Measurements from ENCODE around the gene DDIT3.
"Not testable (repeated sequence)": the region's sequence is repeated elsewhere in the genome, so short reads cannot be mapped to it uniquely, and the experiment has no call there.

Gene DDIT3

GRCh38 chr12:57497223-57498131 is 22.8 kb downstream of the DDIT3 start:
- no peaks in the 10 kb centered on the region for H3K9me3 ChIP-seq (ENCODE audit: control insufficient read depth in 1 of 2, low read length in 2 of 2)
- H3K4me3 ChIP-seq (ENCODE audit: low read depth in 1 of 2, low read length in 2 of 2): no peak overlapping the region
- no peaks in the 10 kb centered on the region for H3K4me1 ChIP-seq (ENCODE audit: control insufficient read depth in 1 of 2, insufficient read depth in 2 of 2, low read length in 2 of 2)
- H3K9ac ChIP-seq (ENCODE audit: low read depth in 1 of 2, low read length in 2 of 2): no peak overlapping the region
- no peaks in the 10 kb centered on the region for H3K27me3 ChIP-seq (ENCODE audit: control insufficient read depth in 1 of 2, insufficient read depth in 2 of 2, low read length in 2 of 2)
- no peak overlapping the region for H3K27ac ChIP-seq (ENCODE audit: low read depth, low read length)
- H3K36me3 ChIP-seq (ENCODE audit: control insufficient read depth in 1 of 2, insufficient read depth in 2 of 2, low read length in 2 of 2): peaks cover 33 to 55% of the 10 kb centered on the region in 2 donors

- no peak overlapping the region for H3K9ac ChIP-seq (ENCODE audit: low read depth in 1 of 2, low read length in 2 of 2)
- no peak overlapping the region for H3K27ac ChIP-seq (ENCODE audit: low read depth, low read length)
- H3K36me3 ChIP-seq (ENCODE audit: control insufficient read depth in 1 of 2, insufficient read depth in 2 of 2, low read length in 2 of 2): peaks cover 28 to 51% of the 10 kb centered on the region in 2 donors
Measured at GRCh38 chr12:57496822-57497221, 23.5 kb downstream of the DDIT3 start.

GRCh38 chr12:57495051-57495701 is 25.1 kb downstream of the DDIT3 start:
- peaks cover 25 to 53% of the 10 kb centered on the region in 2 donors for H3K36me3 ChIP-seq (ENCODE audit: control insufficient read depth in 1 of 2, insufficient read depth in 2 of 2, low read length in 2 of 2)
- H3K27ac ChIP-seq (ENCODE audit: low read depth, low read length); H3K4me3 ChIP-seq (ENCODE audit: low read depth in 1 of 2, low read length in 2 of 2); H3K4me1 ChIP-seq (ENCODE audit: control insufficient read depth in 1 of 2, insufficient read depth in 2 of 2, low read length in 2 of 2); H3K9me3 ChIP-seq (ENCODE audit: control insufficient read depth in 1 of 2, low read length in 2 of 2); H3K9ac ChIP-seq (ENCODE audit: low read depth in 1 of 2, low read length in 2 of 2); H3K27me3 ChIP-seq (ENCODE audit: control insufficient read depth in 1 of 2, insufficient read depth in 2 of 2, low read length in 2 of 2): not testable (repeated sequence)

More at GRCh38 chr12:57496822-57497221, 23.5 kb downstream of the DDIT3 start:
- no peaks in the 10 kb centered on the region for H3K9me3 ChIP-seq (ENCODE audit: control insufficient read depth in 1 of 2, low read length in 2 of 2)
- H3K4me1 ChIP-seq (ENCODE audit: control insufficient read depth in 1 of 2, insufficient read depth in 2 of 2, low read length in 2 of 2): no peaks in the 10 kb centered on the region
- no peaks in the 10 kb centered on the region for H3K27me3 ChIP-seq (ENCODE audit: control insufficient read depth in 1 of 2, insufficient read depth in 2 of 2, low read length in 2 of 2)
- H3K4me3 ChIP-seq (ENCODE audit: low read depth in 1 of 2, low read length in 2 of 2): no peak overlapping the region

- Histone ChIP-seq H3K4me1 (ENCODE audit: control insufficient read depth in 1 of 2, insufficient read depth in 2 of 2, low read length in 2 of 2) (peaks cover 10 to 11% of the 10 kb centered on the region in 2 donors), H3K36me3 (ENCODE audit: control insufficient read depth in 1 of 2, insufficient read depth in 2 of 2, low read length in 2 of 2) (peaks cover 19 to 37% of the 10 kb centered on the region in 2 donors), H3K27me3 (ENCODE audit: control insufficient read depth in 1 of 2, insufficient read depth in 2 of 2, low read length in 2 of 2) (no peaks in the 10 kb centered on the region), H3K9ac (ENCODE audit: low read depth in 1 of 2, low read length in 2 of 2) (no peak overlapping the region), H3K27ac (ENCODE audit: low read depth, low read length) (no peak overlapping the region), H3K4me3 (ENCODE audit: low read depth in 1 of 2, low read length in 2 of 2) (no peak overlapping the region), H3K9me3 (ENCODE audit: control insufficient read depth in 1 of 2, low read length in 2 of 2) (no peaks in the 10 kb centered on the region)
Measured at GRCh38 chr12:57491393-57492280, 28.7 kb downstream of the DDIT3 start.

- H3K27me3 ChIP-seq (ENCODE audit: control insufficient read depth in 1 of 2, insufficient read depth in 2 of 2, low read length in 2 of 2): no peaks in the 10 kb centered on the region
- peaks cover 10 to 11% of the 10 kb centered on the region in 2 donors for H3K4me1 ChIP-seq (ENCODE audit: control insufficient read depth in 1 of 2, insufficient read depth in 2 of 2, low read length in 2 of 2)
- H3K27ac ChIP-seq (ENCODE audit: low read depth, low read length): no peak overlapping the region
- H3K9ac ChIP-seq (ENCODE audit: low read depth in 1 of 2, low read length in 2 of 2): no peak overlapping the region
- peaks cover 19 to 35% of the 10 kb centered on the region in 2 donors for H3K36me3 ChIP-seq (ENCODE audit: control insufficient read depth in 1 of 2, insufficient read depth in 2 of 2, low read length in 2 of 2)
- H3K4me3 ChIP-seq (ENCODE audit: low read depth in 1 of 2, low read length in 2 of 2): no peak overlapping the region
- H3K9me3 ChIP-seq (ENCODE audit: control insufficient read depth in 1 of 2, low read length in 2 of 2): no peaks in the 10 kb centered on the region
Measured at GRCh38 chr12:57490126-57490525, 30.2 kb downstream of the DDIT3 start.

DNA sequence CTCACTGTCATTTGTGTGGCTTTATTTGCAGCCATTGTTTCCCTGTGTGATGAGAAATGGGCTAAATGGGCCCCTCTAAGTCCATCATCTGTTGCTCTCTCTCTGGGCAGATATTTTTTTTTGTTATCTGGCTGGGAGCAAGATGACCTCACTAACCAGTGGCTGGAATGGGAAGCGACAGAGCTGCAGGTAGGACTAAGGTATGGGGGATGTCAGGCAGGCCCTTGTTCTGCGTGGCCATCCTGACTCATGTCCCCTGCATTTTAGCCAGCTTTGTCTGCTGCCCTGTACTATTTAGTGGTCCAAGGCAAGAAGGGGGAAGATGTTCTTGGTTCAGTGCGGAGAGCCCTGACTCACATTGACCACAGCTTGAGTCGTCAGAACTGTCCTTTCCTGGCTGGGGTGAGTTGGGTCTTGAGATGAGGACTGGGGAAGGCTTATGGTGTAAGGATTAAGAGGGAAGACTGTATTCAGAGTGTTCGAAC is 31.1 kb downstream of the DDIT3 start:
- Histone ChIP-seq H3K27ac (ENCODE audit: low read depth, low read length) (no peak overlapping the region), H3K9ac (ENCODE audit: low read depth in 1 of 2, low read length in 2 of 2) (peak overlapping the region in 1 of 2 donors; percentile 88), H3K4me3 (ENCODE audit: low read depth in 1 of 2, low read length in 2 of 2) (peak overlapping the region; percentile 91 to 97)

DNA sequence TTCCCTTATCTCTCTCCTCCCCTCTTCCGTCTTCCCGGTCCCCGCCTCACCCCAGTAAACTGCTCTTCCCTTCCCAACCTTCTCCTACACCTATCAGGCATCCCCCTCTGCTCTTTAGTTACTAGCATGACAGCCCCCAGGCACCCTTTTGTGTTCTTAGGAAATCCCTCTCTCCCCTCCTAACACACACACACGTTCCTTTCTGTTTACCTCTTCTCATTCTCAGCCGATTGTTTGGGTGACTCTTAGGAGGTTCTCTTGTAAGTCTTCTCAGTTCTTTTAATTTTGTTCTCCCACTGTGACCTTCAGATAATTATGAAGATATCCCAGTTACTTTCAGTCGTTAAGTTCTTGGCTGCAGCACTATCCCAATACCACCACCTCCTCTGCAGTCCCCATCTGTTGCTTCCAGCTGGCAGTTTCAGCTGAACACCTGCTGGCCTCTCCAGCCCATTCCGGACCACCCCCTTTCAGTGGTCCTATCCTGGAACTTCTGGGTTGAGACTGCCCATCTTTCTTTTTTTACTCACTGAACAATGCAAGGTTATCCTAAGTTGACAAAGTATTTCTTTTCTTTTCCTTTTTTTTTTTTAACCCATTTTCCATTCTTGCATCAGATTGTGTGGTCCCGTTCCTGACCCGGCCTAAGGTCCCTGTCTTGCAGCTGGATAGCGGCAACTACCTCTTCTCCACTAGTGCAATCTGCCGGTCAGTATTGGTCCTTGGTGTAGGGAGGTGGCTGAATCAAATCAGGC is 31.7 kb downstream of the DDIT3 start:
- peaks cover 10 to 11% of the 10 kb centered on the region in 2 donors for H3K4me1 ChIP-seq (ENCODE audit: control insufficient read depth in 1 of 2, insufficient read depth in 2 of 2, low read length in 2 of 2)
- peak overlapping the region; percentile 84 to 88 for H3K9ac ChIP-seq (ENCODE audit: low read depth in 1 of 2, low read length in 2 of 2)
- H3K27me3 ChIP-seq (ENCODE audit: control insufficient read depth in 1 of 2, insufficient read depth in 2 of 2, low read length in 2 of 2): no peaks in the 10 kb centered on the region
- peaks cover 19 to 35% of the 10 kb centered on the region in 2 donors for H3K36me3 ChIP-seq (ENCODE audit: control insufficient read depth in 1 of 2, insufficient read depth in 2 of 2, low read length in 2 of 2)
- H3K4me3 ChIP-seq (ENCODE audit: low read depth in 1 of 2, low read length in 2 of 2): peak overlapping the region; percentile 91 to 97
- no peak overlapping the region for H3K27ac ChIP-seq (ENCODE audit: low read depth, low read length)
- no peaks in the 10 kb centered on the region for H3K9me3 ChIP-seq (ENCODE audit: control insufficient read depth in 1 of 2, low read length in 2 of 2)

More for the DNA sequence above, 31.1 kb downstream of the DDIT3 start:
- Histone ChIP-seq H3K27me3 (ENCODE audit: control insufficient read depth in 1 of 2, insufficient read depth in 2 of 2, low read length in 2 of 2) (no peaks in the 10 kb centered on the region), H3K4me1 (ENCODE audit: control insufficient read depth in 1 of 2, insufficient read depth in 2 of 2, low read length in 2 of 2) (peaks cover 10 to 11% of the 10 kb centered on the region in 2 donors), H3K36me3 (ENCODE audit: control insufficient read depth in 1 of 2, insufficient read depth in 2 of 2, low read length in 2 of 2) (peaks cover 19 to 35% of the 10 kb centered on the region in 2 donors), H3K9me3 (ENCODE audit: control insufficient read depth in 1 of 2, low read length in 2 of 2) (no peaks in the 10 kb centered on the region)

DNA sequence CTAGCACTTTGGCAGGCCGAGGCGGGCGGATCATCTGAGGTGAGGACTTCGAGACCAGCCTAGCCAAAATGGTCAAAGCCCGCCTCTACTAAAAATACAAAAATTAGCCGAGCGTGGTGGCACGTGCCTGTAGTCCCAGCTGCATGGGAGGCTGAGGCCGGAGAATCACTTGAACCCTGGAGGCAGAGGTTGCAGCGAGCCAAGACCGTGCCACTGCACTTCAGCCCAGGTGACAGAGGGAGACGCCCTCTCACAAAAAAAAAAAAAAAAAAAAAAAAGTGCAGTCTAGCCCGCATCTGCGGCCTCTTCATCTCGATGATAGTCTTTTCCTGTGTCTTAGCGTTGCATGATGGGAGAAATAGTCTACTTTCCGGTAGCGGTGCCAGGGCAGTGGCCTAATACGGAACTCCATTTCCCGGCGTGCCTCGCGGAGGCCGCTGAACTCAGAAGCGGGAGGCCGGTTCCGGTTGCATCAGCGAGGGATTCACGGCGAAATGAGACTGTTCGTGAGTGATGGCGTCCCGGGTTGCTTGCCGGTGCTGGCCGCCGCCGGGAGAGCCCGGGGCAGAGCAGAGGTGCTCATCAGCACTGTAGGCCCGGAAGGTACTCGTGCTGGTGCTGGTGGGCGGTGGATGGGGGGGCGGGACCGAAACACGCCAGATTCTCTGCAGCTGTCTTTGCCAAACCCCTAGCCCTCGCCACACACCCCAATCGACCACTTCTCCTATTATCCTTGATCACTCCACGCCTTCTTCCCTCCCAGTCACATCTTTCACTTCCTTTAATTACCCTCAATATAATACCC is 32.5 kb downstream of the DDIT3 start, which contains the start of gene MARS1:
TSS of gene MARS1 (plus strand) at position 472 of the 805 bp plus-strand sequence. CDS start at position 495, 23 bp downstream.
- Histone ChIP-seq H3K27ac (ENCODE audit: low read depth, low read length) (peak within 1 kb of the TSS; percentile 71), H3K9ac (ENCODE audit: low read depth in 1 of 2, low read length in 2 of 2) (peak within 1 kb of the TSS; percentile 84 to 88), H3K4me1 (ENCODE audit: control insufficient read depth in 1 of 2, insufficient read depth in 2 of 2, low read length in 2 of 2) (peaks cover 10 to 11% of the 10 kb centered on the region in 2 donors), H3K9me3 (ENCODE audit: control insufficient read depth in 1 of 2, low read length in 2 of 2) (no peaks in the 10 kb centered on the region), H3K4me3 (ENCODE audit: low read depth in 1 of 2, low read length in 2 of 2) (peak within 1 kb of the TSS; percentile 91 to 97), H3K27me3 (ENCODE audit: control insufficient read depth in 1 of 2, insufficient read depth in 2 of 2, low read length in 2 of 2) (no peaks in the 10 kb centered on the region), H3K36me3 (ENCODE audit: control insufficient read depth in 1 of 2, insufficient read depth in 2 of 2, low read length in 2 of 2) (peaks cover 17 to 33% of the 10 kb centered on the region in 2 donors)

Data from duodenal mucosa (tissue), 2 donors.